Keratinocyte (primary cell): ENCODE measurements around the gene SLC23A1. TPM values are rescaled to one million over a fixed set of nuclear protein-coding genes. Genes with fewer than 3 reads are reported as not detected.

Source experiments
- DNase-seq: peaks from one replicate; pipeline ENCODE4 v3.0.0-alpha.2; 2011; ENCODE audit warnings: low read depth, missing footprints, low spot score
- FAIRE-seq: peaks from 2 replicates; lab custom pipeline; 2011; peaks lifted over from hg19 to GRCh38; lab: Jason Lieb, UNC
- H2AFZ ChIP-seq: 2 replicates; pipeline ENCODE4 v1.6.0; 2012; ENCODE audit warnings: low read length, control low read depth, inconsistent platforms; ENCODE audit not compliant: control insufficient read depth
- H3K27ac ChIP-seq: 2 replicates; pipeline ENCODE4 v1.5.1; 2011; ENCODE audit warnings: low read length; ENCODE audit not compliant: control insufficient read depth, insufficient read depth
- H3K27me3 ChIP-seq: 3 replicates; pipeline ENCODE4 v1.6.0; 2011; ENCODE audit warnings: low read length; ENCODE audit not compliant: control insufficient read depth, insufficient read depth; ENCODE audit errors: extremely low read depth
- H3K36me3 ChIP-seq, 2 experiments: 2 replicates in 1 of 2; 3 replicates in 1 of 2; pipeline ENCODE4 v1.5.1; 2011; ENCODE audit warnings: low read length in 2 of 2, mild to moderate bottlenecking in 1 of 2; ENCODE audit not compliant: control insufficient read depth in 2 of 2, insufficient read depth in 2 of 2; ENCODE audit errors: extremely low read depth in 1 of 2
- H3K4me1 ChIP-seq: 3 replicates; pipeline ENCODE4 v1.5.1; 2011; ENCODE audit warnings: low read length; ENCODE audit not compliant: control insufficient read depth, insufficient read depth; ENCODE audit errors: extremely low read depth
- H3K4me2 ChIP-seq: 3 replicates; pipeline ENCODE4 v1.6.0; 2011; ENCODE audit warnings: low read depth, low read length; ENCODE audit not compliant: control insufficient read depth, insufficient read depth; ENCODE audit errors: extremely low read depth
- H3K4me3 ChIP-seq, 3 experiments: fragments of 200-600 bp in 1 of 3; sonication (generic) in 1 of 3; 2 replicates in 2 of 3; 3 replicates in 1 of 3; pipeline ENCODE4 v1.5.1; 2011 to 2016; ENCODE audit warnings: low read length in 3 of 3, mild to moderate bottlenecking in 3 of 3, control low read depth in 2 of 3, inconsistent platforms in 1 of 3, low read depth in 1 of 3, mixed read lengths in 1 of 3, mixed run types in 1 of 3, moderate library complexity in 1 of 3; ENCODE audit not compliant: control insufficient read depth in 2 of 3, insufficient read depth in 2 of 3; ENCODE audit errors: extremely low read depth in 1 of 3
- H3K79me2 ChIP-seq: 2 replicates; pipeline ENCODE4 v1.6.0; 2012; ENCODE audit warnings: low read length; ENCODE audit not compliant: control insufficient read depth, insufficient read depth
- H3K9ac ChIP-seq: 3 replicates; pipeline ENCODE4 v1.6.0; 2011; ENCODE audit warnings: low read length; ENCODE audit not compliant: control insufficient read depth, insufficient read depth; ENCODE audit errors: extremely low read depth
- H3K9me1 ChIP-seq: 3 replicates; pipeline ENCODE4 v1.6.0; 2011; ENCODE audit warnings: low read length; ENCODE audit not compliant: control insufficient read depth, insufficient read depth; ENCODE audit errors: extremely low read depth
- H3K9me3 ChIP-seq: 2 replicates; pipeline ENCODE4 v1.5.1; 2012; ENCODE audit warnings: low read depth, low read length; ENCODE audit not compliant: control insufficient read depth
- H4K20me1 ChIP-seq: 3 replicates; pipeline ENCODE4 v1.6.0; 2011; ENCODE audit warnings: low read length; ENCODE audit not compliant: control insufficient read depth, insufficient read depth; ENCODE audit errors: extremely low read depth
- EZH2 ChIP-seq: IDR thresholded peaks from one replicate; pipeline ENCODE4 v1.6.1; 2012; ENCODE audit warnings: inconsistent platforms, mild to moderate bottlenecking, low read length, moderate library complexity
- dilution Hi-C: fragments of 300-500 bp; cut with MboI; formaldehyde crosslinking; loops from one replicate; pipeline ENCODE4 v1.7.0; 2020; ENCODE audit warnings: low sequenced_read_pairs; ENCODE audit not compliant: extremely low pct_ligation_motif_present
- polyA plus RNA-seq, 5 experiments: library from polyadenylated mRNA; depleted of rRNA in 3 of 5; stranded (reverse) in 3 of 5; stranded (forward) in 1 of 5; unstranded in 1 of 5; fragments of >200 nt; gene quantifications; 1 replicate in 1 of 5; 2 replicates in 3 of 5; 3 replicates in 1 of 5; pipeline versions ENCODE4 v1.2.1 to v1.2.3, GENCODE V29; 2011 to 2012; ENCODE audit warnings: missing spikeins in 2 of 5, low read depth in 1 of 5, low replicate concordance in 1 of 5
- TF ChIP-seq, protein P1 (sequence below), 3 experiments: IDR thresholded peaks in 1 of 3; conservative IDR thresholded peaks in 1 of 3; optimal IDR thresholded peaks in 1 of 3; 2 replicates in 2 of 3; 3 replicates in 1 of 3; pipeline versions ENCODE3 to v1.5.1; 2011; ENCODE audit warnings: low read length in 3 of 3, mild to moderate bottlenecking in 3 of 3, moderate library complexity in 2 of 3, control low read depth in 1 of 3, inconsistent platforms in 1 of 3; ENCODE audit not compliant: insufficient read depth in 2 of 3; ENCODE audit errors: extremely low read depth in 1 of 3

The SLC23A1 gene
- polyA plus RNA-seq, 1 donor (not counting 4 experiments of a cell fraction or from before 2014, with no cell fraction given) = not detected

GRCh38 chr5:139382807-139383206, 290 bp downstream of the SLC23A1 start:
- Histone ChIP-seq H3K27me3 (no peaks in the 10 kb centered on the region), H3K27ac (no peak overlapping the region), H2AFZ (no peak overlapping the region), H3K9me1 (no peaks in the 10 kb centered on the region), H3K9me3 (no peaks in the 10 kb centered on the region), H3K36me3 (no peaks in the 10 kb centered on the region), H3K4me3 (no peak overlapping the region), H3K4me2 (no peak overlapping the region), H3K9ac (no peak overlapping the region), H3K79me2 (no peaks in the 10 kb centered on the region), H3K4me1 (peaks cover 32% of the 10 kb centered on the region), H4K20me1 (no peaks in the 10 kb centered on the region)
- dilution Hi-C loops = no loop called here
- DNase-seq (no peak), FAIRE-seq (no peak)
- TF ChIP-seq EZH2 = no peak
- TF ChIP-seq, protein P1, sequence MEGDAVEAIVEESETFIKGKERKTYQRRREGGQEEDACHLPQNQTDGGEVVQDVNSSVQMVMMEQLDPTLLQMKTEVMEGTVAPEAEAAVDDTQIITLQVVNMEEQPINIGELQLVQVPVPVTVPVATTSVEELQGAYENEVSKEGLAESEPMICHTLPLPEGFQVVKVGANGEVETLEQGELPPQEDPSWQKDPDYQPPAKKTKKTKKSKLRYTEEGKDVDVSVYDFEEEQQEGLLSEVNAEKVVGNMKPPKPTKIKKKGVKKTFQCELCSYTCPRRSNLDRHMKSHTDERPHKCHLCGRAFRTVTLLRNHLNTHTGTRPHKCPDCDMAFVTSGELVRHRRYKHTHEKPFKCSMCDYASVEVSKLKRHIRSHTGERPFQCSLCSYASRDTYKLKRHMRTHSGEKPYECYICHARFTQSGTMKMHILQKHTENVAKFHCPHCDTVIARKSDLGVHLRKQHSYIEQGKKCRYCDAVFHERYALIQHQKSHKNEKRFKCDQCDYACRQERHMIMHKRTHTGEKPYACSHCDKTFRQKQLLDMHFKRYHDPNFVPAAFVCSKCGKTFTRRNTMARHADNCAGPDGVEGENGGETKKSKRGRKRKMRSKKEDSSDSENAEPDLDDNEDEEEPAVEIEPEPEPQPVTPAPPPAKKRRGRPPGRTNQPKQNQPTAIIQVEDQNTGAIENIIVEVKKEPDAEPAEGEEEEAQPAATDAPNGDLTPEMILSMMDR (optimal IDR thresholded peaks at IDR 0.05 in 1 of 3, IDR thresholded peaks at IDR 0.05 in 1 of 3, conservative IDR thresholded peaks at IDR 0.05 in 1 of 3; ENCODE audit: extremely low read depth in 1 of 3, insufficient read depth in 2 of 3, low read length in 3 of 3) = no peak

GRCh38 chr5:139381837-139382761, 998 bp downstream of the SLC23A1 start:
- H3K27me3 ChIP-seq = no peaks in the 10 kb centered on the region
- H3K36me3 ChIP-seq = no peaks in the 10 kb centered on the region
- no peak for DNase-seq
- TF ChIP-seq, protein P1 (optimal IDR thresholded peaks at IDR 0.05 in 1 of 3, IDR thresholded peaks at IDR 0.05 in 1 of 3, conservative IDR thresholded peaks at IDR 0.05 in 1 of 3; ENCODE audit: extremely low read depth in 1 of 3, insufficient read depth in 2 of 3, low read length in 3 of 3) = no peak
- TF ChIP-seq EZH2 = no peak
- dilution Hi-C loops = no loop called here
- H4K20me1 ChIP-seq = no peaks in the 10 kb centered on the region
- H2AFZ ChIP-seq = no peak overlapping the region
- H3K4me1 ChIP-seq = peaks cover 32% of the 10 kb centered on the region
- FAIRE-seq = no peak
- no peak overlapping the region for H3K4me2 ChIP-seq
- H3K4me3 ChIP-seq = no peak overlapping the region
- H3K27ac ChIP-seq = no peak overlapping the region
- H3K9ac ChIP-seq = no peak overlapping the region
- no peaks in the 10 kb centered on the region for H3K9me1 ChIP-seq
- no peaks in the 10 kb centered on the region for H3K79me2 ChIP-seq
- H3K9me3 ChIP-seq = no peaks in the 10 kb centered on the region
